Putamen (tissue), 1 donor: ENCODE data around the gene FAHD2A.
"Not testable (repeated sequence)": the region's sequence is repeated elsewhere in the genome, so short reads cannot be mapped to it uniquely, and the experiment has no call there.

ENCODE experiments used
- DNase-seq: peaks from one replicate; pipeline ENCODE4 v3.0.0-alpha.2; 2016; ENCODE audit warnings: low spot score

FAHD2A gene

DNA sequence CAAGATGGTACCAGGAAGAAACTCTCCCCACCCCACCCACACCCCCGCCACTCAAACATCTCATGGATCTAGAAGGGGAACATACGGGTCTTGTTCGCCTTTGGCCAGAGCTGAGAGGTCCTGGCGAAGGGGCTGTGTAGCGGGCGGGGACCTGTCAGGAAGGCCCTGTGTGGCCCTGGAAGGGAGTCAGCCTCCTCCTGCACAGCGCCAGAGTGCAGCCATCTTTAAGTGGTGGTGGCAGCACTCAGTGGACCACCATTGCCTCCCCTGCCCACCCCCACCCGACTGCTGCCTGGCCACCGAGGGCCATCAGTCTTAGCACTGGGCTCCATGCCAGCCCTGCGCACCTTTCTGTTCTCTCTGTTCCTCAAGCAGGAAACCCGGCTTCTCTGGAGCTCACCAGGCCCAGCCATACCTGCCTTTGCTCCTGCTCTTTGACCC, 11.6 kb upstream of the FAHD2A start:
- DNase-seq = no peak

DNA sequence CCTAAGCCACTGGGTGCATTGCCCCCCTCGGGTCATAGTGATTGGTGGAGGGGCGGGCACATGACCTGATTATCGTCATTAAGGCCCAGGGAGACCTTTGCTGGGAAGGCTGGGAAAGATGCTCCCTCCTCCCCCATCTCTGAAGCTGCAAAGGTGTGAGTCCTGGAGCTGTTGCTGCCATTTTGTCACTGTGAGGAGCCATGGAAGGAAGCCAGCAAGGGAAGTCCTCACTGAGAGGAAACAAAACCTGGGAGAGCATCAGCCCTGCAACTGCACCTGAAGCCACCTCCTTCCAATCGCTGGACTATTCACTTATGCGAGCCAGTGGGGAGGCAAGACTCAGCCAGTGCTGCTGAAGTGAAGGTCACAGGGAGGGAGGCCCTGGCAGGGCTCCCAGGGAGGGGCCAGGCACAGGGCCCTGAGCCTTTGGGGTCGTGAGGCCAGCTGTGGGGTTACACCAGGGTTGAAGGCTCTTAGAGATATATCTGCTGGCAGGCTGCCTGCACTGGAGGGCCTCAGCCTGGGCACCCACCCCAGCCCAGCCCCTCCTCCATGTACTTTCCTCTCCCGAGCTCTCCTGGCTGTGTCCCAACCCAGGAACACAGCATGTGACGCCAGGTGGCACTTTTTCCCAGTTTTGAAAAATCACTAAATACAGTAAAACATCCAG, 10.7 kb upstream of the FAHD2A start:
- DNase-seq = no peak

DNA sequence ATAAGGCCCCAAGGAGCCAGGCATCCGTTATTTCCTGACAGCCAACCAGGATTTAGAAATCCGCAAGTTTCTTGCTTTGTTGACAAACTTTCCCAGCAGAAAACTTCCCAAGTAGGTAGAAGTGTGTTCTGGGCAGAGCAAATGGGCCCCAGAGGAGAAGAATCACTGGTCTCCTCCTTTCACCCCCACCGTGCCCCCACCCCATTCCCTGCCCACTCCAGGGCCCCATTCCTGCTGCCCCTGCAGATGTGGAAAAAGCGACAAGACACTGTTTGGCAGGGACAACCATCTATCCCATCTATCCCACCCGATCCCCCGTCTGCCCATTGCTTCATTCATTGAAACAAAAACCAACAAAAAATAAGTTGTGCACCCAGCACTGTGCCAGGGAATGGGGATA, 10.2 kb upstream of the FAHD2A start:
- no peak for DNase-seq

GRCh38 chr2:95392730-95393455, 9.6 kb upstream of the FAHD2A start:
- DNase-seq = no peak

DNA sequence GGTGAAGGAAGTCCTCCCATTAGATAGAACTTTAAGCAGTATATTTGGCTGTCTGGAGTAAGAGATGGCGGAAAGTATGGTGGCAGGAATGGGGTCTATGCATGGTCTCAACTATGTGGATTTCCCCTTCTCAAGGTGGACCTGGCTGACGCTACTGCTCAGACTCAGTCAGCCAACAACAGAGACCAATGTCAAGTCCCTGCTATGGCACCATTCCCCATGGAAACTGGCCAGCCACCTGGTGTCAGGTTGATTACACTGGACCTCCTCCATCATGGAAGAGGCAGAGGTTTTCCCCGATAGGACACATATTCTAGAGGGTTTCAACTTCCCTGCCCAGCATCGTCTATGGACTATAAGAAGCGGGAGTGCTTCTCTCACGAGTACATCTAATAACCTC, 8.6 kb upstream of the FAHD2A start:
- no peak for DNase-seq

- no peak for DNase-seq
These were observed 3.4 kb upstream of the FAHD2A start for GRCh38 chr2:95399061-95399460.

GRCh38 chr2:95401480-95401879, 1.0 kb upstream of the FAHD2A start:
- no peak for DNase-seq

DNA sequence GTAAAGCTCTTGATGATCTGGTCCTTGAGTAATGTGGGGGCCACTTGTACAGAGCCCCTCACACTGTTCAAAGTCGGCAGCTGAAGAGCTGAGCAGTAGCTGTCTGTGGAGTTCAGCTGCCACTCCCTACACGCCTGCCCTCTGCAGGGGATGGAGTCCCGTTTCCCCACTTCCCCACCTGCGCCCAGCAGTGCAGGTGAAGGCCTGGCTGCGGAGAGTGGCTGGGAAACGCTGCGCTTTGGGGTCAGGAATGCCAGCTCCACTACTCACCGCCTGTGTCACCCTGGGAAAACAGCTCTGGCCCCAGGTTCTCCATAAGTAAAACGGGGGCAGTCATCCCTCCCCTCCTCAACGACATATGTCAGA, 521 bp upstream of the FAHD2A start:
- DNase-seq = not testable (repeated sequence)

- DNase-seq = peak; percentile 46
These were observed 755 bp downstream of the FAHD2A start for GRCh38 chr2:95403204-95403721.

- DNase-seq = not testable (repeated sequence)
These were observed 1.3 kb downstream of the FAHD2A start for GRCh38 chr2:95403824-95404223.

GRCh38 chr2:95404676-95405075, 2.2 kb downstream of the FAHD2A start:
- DNase-seq = not testable (repeated sequence)

GRCh38 chr2:95411239-95411638, 8.7 kb downstream of the FAHD2A start:
- DNase-seq = not testable (repeated sequence)

GRCh38 chr2:95414015-95414594, 11.6 kb downstream of the FAHD2A start:
- DNase-seq = peak; percentile 83

GRCh38 chr2:95415138-95415537, 12.6 kb downstream of the FAHD2A start:
- DNase-seq = not testable (repeated sequence)

GRCh38 chr2:95415561-95415960, 13.1 kb downstream of the FAHD2A start:
- DNase-seq = not testable (repeated sequence)

DNA sequence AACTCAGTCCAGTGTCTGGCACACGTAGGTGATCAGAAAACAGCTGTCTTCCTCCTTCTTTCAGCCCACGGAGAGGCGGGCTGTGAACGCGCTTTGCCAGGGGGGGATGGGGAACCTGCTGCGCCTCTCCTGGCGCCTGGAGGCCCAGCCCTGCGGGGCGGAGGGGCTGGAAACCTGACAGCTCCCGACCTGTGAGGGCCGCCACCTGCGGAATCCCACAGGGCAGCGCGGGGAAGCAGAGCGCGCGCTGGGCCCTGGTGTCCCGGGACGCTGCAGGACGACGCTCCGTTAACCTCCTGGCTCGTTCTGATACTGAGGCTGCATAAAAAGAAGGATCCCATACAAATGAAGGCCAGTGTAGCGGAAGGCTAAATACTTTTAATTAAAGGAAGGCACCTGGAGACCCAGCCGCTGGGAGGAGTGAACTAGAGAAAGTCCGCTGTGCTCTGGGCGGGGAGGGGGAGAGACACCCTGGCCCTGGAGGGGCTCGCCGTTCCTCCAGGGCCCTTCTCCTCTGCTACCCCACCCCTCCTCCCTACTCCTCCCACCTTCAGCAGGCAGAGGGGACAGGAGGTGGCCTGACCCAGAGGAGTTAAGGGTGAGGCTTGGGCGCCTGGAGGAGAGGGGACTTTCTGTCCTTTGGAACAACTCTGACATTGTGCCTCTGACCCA, 24.8 kb downstream of the FAHD2A start:
- DNase-seq = not testable (repeated sequence)

DNA sequence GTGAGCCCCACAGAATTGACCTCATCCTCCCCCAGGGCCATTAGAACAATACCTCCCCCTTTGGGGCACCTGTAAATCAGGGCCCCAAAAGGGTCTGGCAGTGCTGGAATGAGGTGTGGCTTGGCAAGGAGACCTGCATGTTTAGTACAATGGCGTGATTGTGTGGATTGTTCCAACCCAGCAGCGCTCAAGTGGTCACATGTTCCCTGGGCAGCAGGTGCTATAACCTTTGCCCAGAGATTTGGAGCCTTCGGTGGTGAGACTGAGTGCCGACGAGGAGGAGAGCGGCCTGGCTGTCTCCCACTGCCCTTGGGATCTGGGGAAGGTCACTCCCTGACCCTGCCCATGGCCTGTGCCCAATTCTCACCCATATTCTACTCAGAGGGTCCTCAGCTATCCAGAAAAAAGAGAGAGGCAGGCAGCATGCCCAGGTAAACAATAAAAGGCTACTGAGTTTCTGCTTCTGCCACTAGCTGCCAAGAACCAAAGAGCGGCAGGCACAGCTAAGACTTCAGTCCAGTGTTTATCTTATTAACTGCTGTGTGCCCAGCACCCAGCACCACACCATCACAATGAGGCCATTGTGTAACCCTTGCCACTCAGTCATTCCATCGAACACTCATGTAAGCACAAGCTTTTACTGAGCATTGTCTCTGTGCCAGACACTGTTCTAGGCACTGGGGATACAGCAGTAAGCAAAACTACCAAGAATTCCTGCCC, 27.4 kb downstream of the FAHD2A start:
- not testable (repeated sequence) for DNase-seq

- not testable (repeated sequence) for DNase-seq
These were observed 30.9 kb downstream of the FAHD2A start for GRCh38 chr2:95433373-95433772.

DNA sequence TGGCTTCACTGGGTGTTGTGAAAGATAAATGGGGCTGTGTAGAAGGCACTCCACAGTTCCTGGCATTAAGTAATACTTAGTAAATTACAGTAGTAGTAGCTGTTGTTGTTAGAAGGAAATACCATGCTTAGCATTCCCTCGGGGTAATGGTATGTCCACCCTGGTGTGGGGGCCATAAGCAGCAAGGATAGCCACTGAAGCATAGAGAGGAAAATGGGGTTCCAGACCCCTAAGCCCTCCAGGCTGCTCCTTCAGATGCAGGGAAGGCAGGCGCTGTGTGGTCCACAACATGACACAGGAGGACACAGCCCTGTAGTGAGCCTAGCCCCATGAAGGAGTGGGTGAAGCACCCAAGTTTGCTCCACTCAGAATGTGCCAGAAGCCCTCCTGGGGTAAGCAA, 31.5 kb downstream of the FAHD2A start:
- DNase-seq = not testable (repeated sequence)

GRCh38 chr2:95434507-95435076, 32.1 kb downstream of the FAHD2A start:
- DNase-seq = not testable (repeated sequence)

GRCh38 chr2:95435162-95435871, 32.8 kb downstream of the FAHD2A start:
- DNase-seq = not testable (repeated sequence)
